Right ventricle myocardium superior (tissue), 1 donor: ENCODE measurements around the gene CCT7. TPM values are rescaled to one million over a fixed set of nuclear protein-coding genes. Genes with fewer than 3 reads are reported as not detected.

Experiments
- total RNA-seq: library from RNA; stranded (reverse); fragmentation: NEBNext Ultra II Directional; extraction: Animal tissue kit (Norgen Biotek cat#: 25700); gene quantifications from one replicate; pipeline ENCODE4 v1.2.1, GENCODE V29; 2021
- donor health status: DM: no; HTN: yes; CAD: no; lungs with severe emphysema.

CCT7 gene
- total RNA-seq, 1 donor from 2014 or later = 194 TPM

Other genes starting within 250 kb of the CCT7 start
- 9.7 TPM for gene SFXN5, start 162.6 kb upstream of the CCT7 start, total RNA-seq
- 17.9 TPM for gene RAB11FIP5, start 121.4 kb upstream of the CCT7 start, total RNA-seq
- gene NOTO, start 31.7 kb upstream of the CCT7 start, total RNA-seq = not detected
- gene SMYD5, start 20.1 kb upstream of the CCT7 start, total RNA-seq = 15.5 TPM
- gene PRADC1, start 1.1 kb upstream of the CCT7 start, total RNA-seq = 91.6 TPM
- gene FBXO41, start 50.2 kb downstream of the CCT7 start, total RNA-seq = 0.51 TPM
- gene EGR4, start 59.2 kb downstream of the CCT7 start, total RNA-seq = not detected
- 6.5 TPM for gene ALMS1, start 151.5 kb downstream of the CCT7 start, total RNA-seq